MM.1S (cell line): ENCODE results near the gene SYNE2.
"Not testable (repeated sequence)": the region's sequence is repeated elsewhere in the genome, so short reads cannot be mapped to it uniquely, and the experiment has no call there.

Experiments used
- DNase-seq: peaks from one replicate; pipeline ENCODE4 v3.0.0-alpha.2; 2015
- H2AFZ ChIP-seq: fragments of 300-600 bp; sonication (generic); 2 replicates; pipeline ENCODE4 v1.6.0; 2016; ENCODE audit warnings: antibody characterized with exemption, low read length
- H3F3A ChIP-seq: fragments of 300-600 bp; sonication (generic); 2 replicates; pipeline ENCODE4 v1.6.1; 2016; ENCODE audit warnings: mild to moderate bottlenecking, antibody characterized with exemption, low read length, moderate library complexity, mixed read lengths; ENCODE audit not compliant: insufficient read depth
- H3K27ac ChIP-seq: fragments of 300-600 bp; sonication (generic); 2 replicates; pipeline ENCODE4 v1.5.1; 2016; ENCODE audit warnings: mild to moderate bottlenecking, low read length
- H3K27me3 ChIP-seq: fragments of 300-600 bp; sonication (generic); replicated peaks from 2 replicates; pipeline ENCODE4 v1.6.0; 2016; ENCODE audit warnings: low read length; ENCODE audit not compliant: insufficient read depth
- H3K36me3 ChIP-seq: fragments of 300-600 bp; sonication (generic); replicated peaks from 2 replicates; pipeline ENCODE4 v1.6.1; 2016; ENCODE audit warnings: mild to moderate bottlenecking, low read length, mixed read lengths; ENCODE audit not compliant: insufficient read depth
- H3K4me1 ChIP-seq: fragments of 300-600 bp; sonication (generic); 2 replicates; pipeline ENCODE4 v1.6.1; 2016; ENCODE audit warnings: low read length, mixed read lengths
- H3K4me2 ChIP-seq: fragments of 300-600 bp; sonication (generic); 2 replicates; pipeline ENCODE4 v1.6.0; 2016; ENCODE audit warnings: low read depth, low read length
- H3K4me3 ChIP-seq: fragments of 300-600 bp; sonication (generic); 2 replicates; pipeline ENCODE4 v1.5.1; 2016; ENCODE audit warnings: low read length, mixed read lengths
- H3K79me2 ChIP-seq: fragments of 300-600 bp; sonication (generic); 2 replicates; pipeline ENCODE4 v1.6.1; 2016; ENCODE audit warnings: mixed run types, low read length, mixed read lengths
- H3K9ac ChIP-seq: fragments of 300-600 bp; sonication (generic); 2 replicates; pipeline ENCODE4 v1.6.1; 2016; ENCODE audit warnings: low read length, mixed read lengths
- H3K9me2 ChIP-seq: fragments of 300-600 bp; sonication (generic); replicated peaks from 2 replicates; pipeline ENCODE4 v1.6.1; 2016; ENCODE audit warnings: mild to moderate bottlenecking, low read length, mixed read lengths; ENCODE audit not compliant: insufficient read depth
- H3K9me3 ChIP-seq: fragments of 300-600 bp; sonication (generic); replicated peaks from 2 replicates; pipeline ENCODE4 v1.6.1; 2016; ENCODE audit warnings: mild to moderate bottlenecking, low read length, mixed read lengths; ENCODE audit not compliant: insufficient read depth
- H4K20me1 ChIP-seq: fragments of 300-600 bp; sonication (generic); 2 replicates; pipeline ENCODE4 v1.6.1; 2016; ENCODE audit warnings: mild to moderate bottlenecking, low read length, moderate library complexity, mixed read lengths; ENCODE audit not compliant: insufficient read depth
- CTCF ChIP-seq: fragments of 300-600 bp; sonication (generic); IDR thresholded peaks from 2 replicates; pipeline ENCODE4 v1.5.1; 2016; ENCODE audit warnings: antibody characterized with exemption, low read length, mixed read lengths
- EZH2 ChIP-seq: fragments of 300-600 bp; sonication (generic); optimal IDR thresholded peaks from 2 replicates; pipeline ENCODE3; 2017; ENCODE audit warnings: low read depth, mild to moderate bottlenecking, antibody characterized with exemption, low read length, mixed read lengths
- EZH2phosphoT487 ChIP-seq: fragments of 300-600 bp; sonication (generic); IDR thresholded peaks from 2 replicates; pipeline ENCODE4 v1.6.1; 2018; ENCODE audit warnings: antibody characterized with exemption, low read length

Gene SYNE2

DNA sequence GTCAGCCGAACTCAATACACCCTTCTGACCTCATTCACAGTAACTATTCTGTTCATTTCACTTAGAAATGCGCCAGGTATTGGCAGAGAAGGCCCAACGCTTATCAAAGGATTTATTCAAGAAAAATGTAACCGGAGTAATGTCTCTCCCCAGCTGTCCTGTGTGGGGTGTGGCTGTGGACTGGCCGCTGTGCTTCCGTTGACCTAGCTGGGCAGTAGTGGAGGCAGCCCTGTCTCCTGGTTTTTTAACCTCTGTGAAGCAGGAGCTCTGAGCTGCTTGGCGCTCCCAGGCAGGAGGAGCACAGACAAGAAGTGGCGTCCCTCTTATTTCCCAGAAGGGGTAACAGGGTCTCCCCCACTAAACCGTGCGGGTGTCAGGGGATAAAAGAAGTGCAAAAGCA is 356.2 kb downstream of the SYNE2 start:
- DNase-seq: no peak
- Histone ChIP-seq H3K4me3 (no peak overlapping the region), H3K27ac (no peak overlapping the region), H3K4me1 (peaks cover 4% of the 10 kb centered on the region; the same call in 1 of the 2 replicates), H3K9ac (no peak overlapping the region), H3F3A (peaks cover 4% of the 10 kb centered on the region), H3K36me3 (no peaks in the 10 kb centered on the region), H2AFZ (no peak overlapping the region), H3K9me2 (no peaks in the 10 kb centered on the region), H3K9me3 (no peaks in the 10 kb centered on the region), H4K20me1 (no peaks in the 10 kb centered on the region), H3K27me3 (no peaks in the 10 kb centered on the region), H3K4me2 (no peak overlapping the region), H3K79me2 (no peaks in the 10 kb centered on the region)
- no peak for TF ChIP-seq EZH2
- TF ChIP-seq EZH2phosphoT487: no peak

DNA sequence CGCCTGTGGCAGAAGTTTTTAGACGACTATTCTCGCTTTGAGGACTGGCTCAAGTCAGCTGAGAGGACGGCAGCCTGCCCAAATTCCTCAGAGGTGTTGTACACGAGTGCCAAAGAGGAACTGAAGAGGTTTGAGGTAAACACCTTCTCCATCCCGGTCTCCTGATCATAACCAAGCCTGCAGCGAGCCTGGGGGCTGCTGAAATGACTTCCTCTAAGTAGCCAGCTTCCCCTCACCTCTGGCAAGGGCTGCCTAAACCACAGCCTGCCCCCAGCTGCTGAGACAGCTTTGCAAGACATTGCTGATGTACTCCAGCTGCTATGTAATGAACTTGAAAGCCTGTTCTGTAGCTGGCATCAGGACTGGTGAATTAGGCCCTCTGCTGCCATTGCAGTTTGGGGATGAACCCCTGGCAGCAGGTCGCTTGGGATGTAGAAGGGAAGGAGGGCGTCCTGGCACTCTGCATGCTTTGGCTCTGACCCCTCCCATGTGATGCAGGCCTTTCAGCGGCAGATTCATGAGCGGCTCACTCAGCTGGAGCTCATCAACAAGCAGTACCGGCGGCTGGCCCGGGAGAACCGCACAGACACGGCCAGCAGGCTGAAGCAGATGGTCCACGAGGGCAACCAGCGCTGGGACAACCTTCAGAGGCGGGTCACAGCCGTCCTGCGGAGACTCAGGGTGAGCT is 356.8 kb downstream of the SYNE2 start:
- no peak overlapping the region for H3K4me2 ChIP-seq
- H3K9ac ChIP-seq: no peak overlapping the region
- H3K9me2 ChIP-seq: no peaks in the 10 kb centered on the region
- no peak overlapping the region for H2AFZ ChIP-seq
- no peaks in the 10 kb centered on the region for H4K20me1 ChIP-seq
- H3K9me3 ChIP-seq: no peaks in the 10 kb centered on the region
- DNase-seq: no peak
- H3F3A ChIP-seq: no peaks in the 10 kb centered on the region
- H3K36me3 ChIP-seq: no peaks in the 10 kb centered on the region
- H3K79me2 ChIP-seq: no peaks in the 10 kb centered on the region
- no peak overlapping the region for H3K4me3 ChIP-seq
- no peaks in the 10 kb centered on the region for H3K4me1 ChIP-seq
- no peak for TF ChIP-seq EZH2
- TF ChIP-seq CTCF: no peak
- TF ChIP-seq EZH2phosphoT487: no peak
- no peaks in the 10 kb centered on the region for H3K27me3 ChIP-seq
- H3K27ac ChIP-seq: no peak overlapping the region

GRCh38 chr14:64210216-64210615 is 357.4 kb downstream of the SYNE2 start:
- Histone ChIP-seq H3K4me2 (no peak overlapping the region), H2AFZ (no peak overlapping the region), H3K9me2 (no peaks in the 10 kb centered on the region), H3K36me3 (no peaks in the 10 kb centered on the region), H3K9me3 (no peaks in the 10 kb centered on the region), H3K4me3 (no peak overlapping the region), H3K79me2 (no peaks in the 10 kb centered on the region), H3K9ac (no peak overlapping the region), H3K27me3 (no peaks in the 10 kb centered on the region), H4K20me1 (no peaks in the 10 kb centered on the region), H3K27ac (no peak overlapping the region), H3F3A (no peaks in the 10 kb centered on the region), H3K4me1 (no peaks in the 10 kb centered on the region)
- no peak for DNase-seq
- TF ChIP-seq EZH2: no peak
- TF ChIP-seq CTCF: no peak
- no peak for TF ChIP-seq EZH2phosphoT487

- not testable (repeated sequence) for H3K4me1 ChIP-seq, H3K9me3 ChIP-seq, H3K4me3 ChIP-seq, H3K79me2 ChIP-seq, H3K27me3 ChIP-seq, H3K4me2 ChIP-seq, H2AFZ ChIP-seq, H3K27ac ChIP-seq, H3K36me3 ChIP-seq, H3K9me2 ChIP-seq, H3K9ac ChIP-seq, H4K20me1 ChIP-seq, DNase-seq, H3F3A ChIP-seq
These were observed 358.1 kb downstream of the SYNE2 start for GRCh38 chr14:64210912-64211311.
